Memory B cell (primary cell): ENCODE results near the gene SLC19A3.
"Not testable (repeated sequence)": the region's sequence is repeated elsewhere in the genome, so short reads cannot be mapped to it uniquely, and the experiment has no call there.

Source experiments
- ATAC-seq: fragments of 150-1000 bp; cut with Tn5 transposase; 2 replicates; pipeline ENCODE4 v1.10.0; 2021; ENCODE audit warnings: low read depth, mild to moderate bottlenecking, moderate library complexity
- DNase-seq, 2 donors: peaks; one replicate each; pipeline ENCODE4 v3.0.0; 2022; ENCODE audit warnings: low spot score in 2 of 2
- H3K27ac Mint-ChIP-seq: one replicate; pipeline ENCODE4 v1.8.0; 2022; ENCODE audit warnings: mild to moderate bottlenecking, moderate library complexity, mixed read lengths
- H3K27me3 Mint-ChIP-seq: one replicate; pipeline ENCODE4 v1.8.0; 2022; ENCODE audit warnings: mixed read lengths
- H3K36me3 Mint-ChIP-seq: one replicate; pipeline ENCODE4 v1.8.0; 2022; ENCODE audit warnings: mild to moderate bottlenecking, mixed read lengths
- H3K4me1 Mint-ChIP-seq: one replicate; pipeline ENCODE4 v1.8.0; 2022; ENCODE audit warnings: mixed read lengths
- H3K4me3 Mint-ChIP-seq: one replicate; pipeline ENCODE4 v1.8.0; 2022; ENCODE audit warnings: mild to moderate bottlenecking, moderate library complexity, mixed read lengths
- H3K9me3 Mint-ChIP-seq: one replicate; pipeline ENCODE4 v1.8.0; 2022; ENCODE audit warnings: mixed read lengths

Gene SLC19A3

DNA sequence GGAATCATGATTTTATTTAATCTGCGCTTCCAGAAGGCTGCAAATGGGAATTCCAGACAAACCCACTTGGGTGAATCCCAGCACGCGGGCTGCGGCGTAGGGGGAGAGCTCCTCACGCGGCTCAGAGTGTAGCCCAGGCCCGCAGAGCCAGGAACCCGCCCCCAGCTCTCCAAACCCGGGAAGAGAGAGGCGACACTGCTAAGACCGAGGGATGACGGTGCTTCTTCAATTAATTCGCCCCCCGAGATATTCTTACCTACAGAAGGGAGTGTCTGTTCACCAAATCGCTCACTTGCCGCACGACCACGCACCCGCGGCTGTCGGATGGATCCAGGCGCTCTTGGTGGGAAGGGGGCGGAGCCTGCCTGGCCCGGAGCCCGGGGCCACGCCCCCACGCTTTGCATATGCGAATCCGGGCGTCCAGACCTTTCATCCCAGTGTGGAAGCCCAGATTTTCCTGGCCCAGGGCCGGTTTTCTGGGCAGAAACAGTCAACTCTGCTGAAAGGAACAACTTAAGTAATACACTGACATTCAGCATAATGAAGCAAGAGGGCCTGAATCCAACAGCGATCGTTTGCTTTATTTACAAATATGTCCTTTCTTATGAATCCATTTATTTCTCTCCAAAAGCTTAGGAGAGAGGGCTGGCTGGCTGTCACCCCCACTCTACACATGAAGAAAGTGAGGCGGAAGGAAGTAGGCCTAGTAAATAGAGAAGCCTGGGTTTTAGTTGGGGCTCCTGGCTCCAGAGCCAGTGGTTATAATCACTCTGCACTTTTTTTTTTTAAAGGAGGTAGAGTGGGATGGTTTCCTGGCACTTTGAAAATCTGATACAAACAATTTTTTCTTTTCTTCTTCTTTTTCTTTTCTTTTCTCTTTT lies at the start of gene SLC19A3:
Gene SLC19A3 (minus strand): TSS at position 342 of the 881 bp plus-strand sequence. CDS start 15,710 bp downstream, outside the sequence.
- H3K9me3 Mint-ChIP-seq: no peaks in the 10 kb centered on the region
- peak within 1 kb of the TSS; percentile 8 for H3K4me3 Mint-ChIP-seq
- DNase-seq (no peak), ATAC-seq (no peak)
- peaks cover 5% of the 10 kb centered on the region for H3K27me3 Mint-ChIP-seq
- H3K27ac Mint-ChIP-seq: no peak within 1 kb of the TSS
- no peaks in the 10 kb centered on the region for H3K4me1 Mint-ChIP-seq
- no peaks in the 10 kb centered on the region for H3K36me3 Mint-ChIP-seq

DNA sequence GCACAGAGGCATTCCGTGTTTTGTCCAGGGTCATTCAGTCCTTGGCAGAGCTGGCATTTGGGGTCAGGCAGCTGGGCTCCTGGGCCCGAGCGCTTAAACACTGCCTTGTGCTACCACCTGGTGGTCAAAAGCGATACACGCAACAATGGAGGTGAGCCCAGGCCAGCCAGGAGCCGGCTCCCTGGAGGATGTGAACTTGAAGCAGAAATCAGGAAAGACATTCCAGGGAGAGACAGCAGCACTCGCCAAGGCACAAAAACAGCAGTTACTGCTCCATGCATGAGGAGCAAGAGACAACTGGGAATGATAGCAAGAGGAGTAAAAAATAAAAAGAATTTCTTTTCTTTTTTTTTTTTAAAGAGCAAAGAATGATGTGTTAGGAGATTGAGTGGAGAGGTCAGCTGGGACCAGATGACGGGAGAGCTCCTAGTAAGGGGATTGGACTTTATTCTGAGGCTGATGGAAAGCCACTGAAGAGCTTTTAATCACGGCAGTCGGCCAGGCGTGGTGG lies 48.6 kb upstream of the SLC19A3 start:
- no peak overlapping the region for H3K27ac Mint-ChIP-seq
- H3K36me3 Mint-ChIP-seq: no peaks in the 10 kb centered on the region
- ATAC-seq (peak; percentile 86), DNase-seq (peak; percentile 55 to 63)
- H3K9me3 Mint-ChIP-seq: no peaks in the 10 kb centered on the region
- peaks cover 2% of the 10 kb centered on the region for H3K27me3 Mint-ChIP-seq
- no peak overlapping the region for H3K4me3 Mint-ChIP-seq
- peaks cover 2% of the 10 kb centered on the region for H3K4me1 Mint-ChIP-seq

DNA sequence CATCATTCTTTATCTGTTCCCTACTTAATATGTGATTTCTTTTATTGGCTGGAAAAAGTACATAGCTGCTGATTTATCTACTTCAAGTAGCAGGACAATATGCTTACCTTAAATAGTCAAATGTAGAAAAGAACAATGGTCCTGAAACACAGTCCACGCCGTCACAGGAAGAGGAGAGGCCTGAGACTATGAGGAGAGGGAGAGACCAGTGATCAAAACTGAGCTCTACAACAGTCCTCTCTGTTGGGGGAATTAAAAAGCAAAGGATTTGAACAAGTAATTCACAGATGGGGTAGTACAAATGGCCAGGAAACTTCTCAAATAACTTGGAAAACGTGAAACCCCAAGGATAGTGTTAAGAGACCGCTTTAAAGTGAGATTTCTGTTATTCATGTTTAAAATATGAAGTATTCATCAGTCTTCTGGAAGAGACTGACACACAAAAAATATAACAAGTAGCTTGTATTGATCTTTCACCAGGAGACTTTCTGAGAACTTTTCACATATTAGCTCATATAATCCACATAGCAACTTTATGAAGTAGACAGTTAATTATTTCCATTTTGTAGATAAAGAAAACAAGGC lies 48.1 kb upstream of the SLC19A3 start:
- Mint-ChIP-seq H3K4me1 (peaks cover 2% of the 10 kb centered on the region), H3K27me3 (peaks cover 3% of the 10 kb centered on the region), H3K27ac (no peak overlapping the region), H3K4me3 (no peak overlapping the region), H3K36me3 (no peaks in the 10 kb centered on the region), H3K9me3 (no peaks in the 10 kb centered on the region)
- DNase-seq (no peak), ATAC-seq (no peak)

DNA sequence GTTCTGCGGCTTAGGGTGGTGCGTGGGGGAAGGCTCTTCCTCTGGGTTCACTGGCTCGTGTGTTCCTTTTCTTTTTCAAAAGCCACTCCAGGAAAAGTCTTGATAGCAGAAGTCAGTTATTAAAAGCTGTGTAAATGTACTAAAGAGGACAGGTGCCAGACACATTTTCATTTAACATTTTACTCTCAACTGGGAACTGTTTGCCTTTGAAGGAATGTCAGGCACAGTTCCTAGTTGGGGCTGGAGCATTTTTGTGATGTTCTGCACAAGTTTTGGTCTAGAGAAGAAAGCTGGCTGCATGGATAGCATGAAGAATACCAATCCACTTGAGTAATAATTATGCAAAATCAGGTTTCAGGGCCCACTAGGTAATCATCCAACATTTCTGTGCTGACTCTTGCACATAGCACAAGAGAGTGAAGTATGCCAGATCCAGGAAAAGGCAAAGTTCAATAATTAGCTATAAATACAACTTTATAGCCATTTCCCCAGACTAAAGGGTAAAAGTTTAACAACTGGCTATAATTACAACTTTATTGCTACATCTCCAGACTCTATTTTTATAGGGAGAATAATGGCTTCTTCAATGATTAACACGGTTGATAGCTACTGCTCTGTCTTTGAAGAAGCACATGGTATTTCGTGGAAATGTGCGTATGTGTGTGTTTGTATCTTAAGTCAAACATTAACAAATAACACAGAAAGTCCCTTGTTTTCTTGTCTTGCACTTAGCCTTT lies 44.1 kb upstream of the SLC19A3 start:
- no peak overlapping the region for H3K27ac Mint-ChIP-seq
- ATAC-seq: no peak
- peaks cover 12% of the 10 kb centered on the region for H3K27me3 Mint-ChIP-seq
- H3K4me3 Mint-ChIP-seq: no peak overlapping the region
- DNase-seq: no peak
- no peaks in the 10 kb centered on the region for H3K36me3 Mint-ChIP-seq
- peaks cover 2% of the 10 kb centered on the region for H3K4me1 Mint-ChIP-seq
- H3K9me3 Mint-ChIP-seq: no peaks in the 10 kb centered on the region

DNA sequence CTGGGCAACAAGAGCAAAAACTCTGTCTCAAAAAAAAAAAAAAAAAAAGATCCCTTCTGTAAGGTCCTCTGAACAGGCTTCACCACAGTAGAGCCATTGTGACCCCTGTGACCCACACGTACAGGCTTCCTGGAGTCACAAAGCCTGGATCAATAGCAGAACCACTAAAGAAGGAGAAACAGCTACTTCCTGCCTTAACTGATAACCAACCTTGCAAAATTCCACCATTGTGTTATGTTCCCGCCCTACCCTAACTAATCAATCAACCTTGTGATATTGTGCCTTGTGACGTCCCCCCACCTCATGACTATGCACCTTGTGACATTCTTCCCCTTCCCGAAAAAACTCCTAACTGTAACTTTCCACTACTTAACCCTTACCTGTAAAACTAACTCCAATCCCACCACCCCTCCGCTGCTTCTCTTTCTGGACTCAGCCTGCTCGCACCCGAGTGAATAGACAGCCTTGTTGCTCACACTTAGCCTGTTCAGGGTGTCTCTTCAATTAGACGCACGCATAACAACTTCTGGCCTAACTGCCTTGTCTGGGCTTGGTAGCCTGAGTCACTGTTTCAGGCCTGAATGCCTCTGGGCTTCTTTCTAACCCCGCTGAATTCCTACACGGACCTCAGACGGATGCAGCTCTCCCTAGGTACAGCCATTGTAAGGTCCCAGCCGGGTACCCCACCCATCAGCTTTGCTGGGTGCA lies 41.7 kb upstream of the SLC19A3 start:
- DNase-seq (no peak), ATAC-seq (no peak)
- no peaks in the 10 kb centered on the region for H3K4me1 Mint-ChIP-seq
- H3K27me3 Mint-ChIP-seq: peaks cover 10% of the 10 kb centered on the region
- no peaks in the 10 kb centered on the region for H3K9me3 Mint-ChIP-seq
- no peak overlapping the region for H3K27ac Mint-ChIP-seq
- no peak overlapping the region for H3K4me3 Mint-ChIP-seq
- no peaks in the 10 kb centered on the region for H3K36me3 Mint-ChIP-seq

DNA sequence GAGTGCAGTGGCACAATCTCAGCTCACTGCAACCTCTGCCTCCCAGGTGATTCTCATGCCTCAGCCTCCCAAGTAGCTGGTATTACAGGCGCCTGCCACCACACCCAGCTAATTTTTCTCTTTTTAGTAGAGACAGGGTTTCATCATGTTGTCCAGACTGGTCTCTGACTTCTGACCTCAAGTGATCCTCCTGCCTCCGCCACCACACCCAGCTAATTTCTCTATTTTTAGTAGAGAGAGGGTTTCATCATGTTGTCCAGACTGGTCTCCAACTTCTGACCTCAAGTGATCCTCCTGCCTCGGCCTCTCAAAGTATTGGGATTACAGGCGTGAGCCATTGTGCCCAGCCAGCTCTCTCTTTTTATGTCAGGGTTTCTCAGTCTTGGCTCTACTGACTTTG lies 38.4 kb upstream of the SLC19A3 start:
- not testable (repeated sequence) for ATAC-seq, H3K36me3 Mint-ChIP-seq, H3K4me1 Mint-ChIP-seq, H3K4me3 Mint-ChIP-seq, H3K27me3 Mint-ChIP-seq, DNase-seq, H3K9me3 Mint-ChIP-seq, H3K27ac Mint-ChIP-seq

DNA sequence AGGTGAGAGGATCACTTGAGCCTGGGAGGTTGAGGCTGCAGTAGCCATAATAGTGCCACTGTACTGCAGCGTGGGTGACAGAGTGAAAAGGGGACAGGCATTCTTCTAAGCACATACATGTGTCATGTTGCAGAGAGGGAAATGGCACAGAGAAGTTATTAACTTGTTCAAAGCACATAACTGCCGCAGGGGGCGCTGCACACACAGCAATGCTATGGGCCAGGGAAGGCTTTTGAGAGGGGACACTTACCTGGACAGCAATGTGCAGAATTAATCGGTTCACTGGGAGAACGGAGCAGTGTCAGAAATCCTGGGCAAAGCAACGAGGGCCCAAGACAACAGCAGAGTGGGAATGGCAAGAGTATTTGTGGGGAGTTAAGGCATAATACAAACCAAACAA lies 30.3 kb upstream of the SLC19A3 start:
- ATAC-seq (no peak), DNase-seq (no peak)
- Mint-ChIP-seq H3K36me3 (no peaks in the 10 kb centered on the region), H3K27me3 (peaks cover 5% of the 10 kb centered on the region), H3K4me3 (no peak overlapping the region), H3K9me3 (peaks cover 1% of the 10 kb centered on the region), H3K27ac (no peak overlapping the region), H3K4me1 (peaks cover 2% of the 10 kb centered on the region)

DNA sequence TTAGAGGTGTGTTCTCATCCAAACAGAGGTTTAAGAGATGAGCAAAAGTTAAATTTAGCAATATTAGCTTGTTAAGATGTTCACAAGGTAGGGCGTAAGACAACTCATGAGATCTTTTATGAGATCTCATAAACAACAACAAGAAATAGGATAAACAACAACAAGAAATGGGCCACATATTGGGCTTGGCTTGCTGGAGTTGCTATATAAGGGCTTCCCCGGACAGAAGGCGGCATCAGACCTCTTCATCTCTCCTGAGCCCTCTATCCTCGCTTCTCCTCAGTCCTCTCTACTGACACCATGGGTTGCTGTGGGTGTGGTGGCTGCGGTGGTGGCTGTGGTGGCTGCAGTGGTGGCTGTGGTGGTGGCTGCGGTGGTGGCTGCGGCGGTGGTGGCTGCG lies 27.8 kb upstream of the SLC19A3 start, which contains the start of gene SCYGR8:
Gene SCYGR8 (plus strand): TSS at position 301 of the 400 bp plus-strand sequence. CDS start 0 bp downstream, at position 301.
- Mint-ChIP-seq H3K36me3 (no peaks in the 10 kb centered on the region), H3K9me3 (peaks cover 1% of the 10 kb centered on the region), H3K4me1 (peaks cover 2% of the 10 kb centered on the region), H3K4me3 (no peak within 1 kb of the TSS), H3K27me3 (peaks cover 5% of the 10 kb centered on the region), H3K27ac (no peak within 1 kb of the TSS)
- ATAC-seq: no peak
- DNase-seq: no peak

DNA sequence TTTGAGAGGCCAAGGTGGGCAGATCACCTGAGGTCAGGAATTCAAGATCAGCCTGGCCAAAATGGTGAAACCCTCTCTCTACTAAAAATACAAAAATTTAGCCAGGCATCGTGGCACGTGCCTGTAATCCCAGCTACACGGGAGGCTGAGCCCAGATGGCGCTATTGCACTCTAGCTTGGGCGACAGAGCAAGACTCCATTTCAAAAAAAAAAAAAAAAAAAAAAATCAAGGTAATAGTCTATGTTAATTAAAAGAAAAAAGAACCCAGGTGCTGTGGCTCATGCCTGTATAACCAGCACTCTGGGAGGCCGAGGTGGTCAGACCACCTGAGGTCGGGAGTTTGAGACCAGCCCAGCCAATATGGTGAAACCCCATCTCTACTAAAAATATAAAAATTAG lies 22.9 kb upstream of the SLC19A3 start:
- not testable (repeated sequence) for H3K4me1 Mint-ChIP-seq, DNase-seq, H3K36me3 Mint-ChIP-seq, ATAC-seq, H3K9me3 Mint-ChIP-seq, H3K4me3 Mint-ChIP-seq, H3K27me3 Mint-ChIP-seq, H3K27ac Mint-ChIP-seq

DNA sequence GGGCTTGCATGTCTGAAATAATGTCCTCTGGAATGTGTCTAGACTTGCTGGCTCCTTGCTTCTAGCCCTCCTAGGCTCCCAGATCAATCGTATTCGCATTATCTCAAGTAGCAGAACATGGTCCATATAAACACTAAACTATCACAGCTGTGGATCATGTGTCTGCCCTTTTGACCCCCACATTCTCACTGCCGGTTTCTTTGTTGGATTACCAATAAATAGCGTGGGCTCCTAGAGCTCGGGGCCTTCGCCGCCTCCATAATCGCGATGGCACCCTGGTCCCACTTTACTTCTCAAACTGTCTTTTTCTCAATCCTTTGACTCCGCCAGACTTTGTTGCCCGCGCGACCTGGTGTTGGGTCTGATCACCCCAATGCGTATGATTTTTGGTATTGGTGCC lies 21.5 kb upstream of the SLC19A3 start:
- Mint-ChIP-seq H3K27me3 (peaks cover 2% of the 10 kb centered on the region), H3K4me3 (no peak overlapping the region), H3K36me3 (no peaks in the 10 kb centered on the region), H3K27ac (no peak overlapping the region), H3K9me3 (no peaks in the 10 kb centered on the region), H3K4me1 (no peaks in the 10 kb centered on the region)
- DNase-seq: no peak
- ATAC-seq: no peak

DNA sequence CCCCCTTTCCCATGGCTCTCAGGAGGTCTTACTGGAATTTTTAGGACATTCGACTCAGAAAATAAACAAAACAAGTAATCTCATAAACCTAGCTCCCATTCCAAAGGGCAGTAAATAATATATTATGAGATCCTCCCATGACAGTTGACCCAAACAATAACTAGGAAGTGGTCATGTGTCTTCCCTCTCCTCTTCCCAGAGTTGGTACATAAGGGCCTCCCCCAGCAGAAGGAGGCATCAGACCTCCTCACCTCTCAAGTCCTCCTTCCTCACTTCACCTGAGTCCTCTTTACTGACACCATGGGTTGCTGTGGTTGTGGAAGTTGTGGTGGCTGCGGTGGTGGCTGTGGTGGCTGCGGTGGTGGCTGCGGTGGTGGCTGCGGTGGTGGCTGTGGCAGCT lies 10.2 kb upstream of the SLC19A3 start, which contains the start of gene SCYGR7:
Gene SCYGR7 (plus strand): TSS at position 301 of the 400 bp plus-strand sequence. CDS start 0 bp downstream, at position 301.
- no peaks in the 10 kb centered on the region for H3K9me3 Mint-ChIP-seq
- ATAC-seq (no peak), DNase-seq (no peak)
- H3K27ac Mint-ChIP-seq: no peak within 1 kb of the TSS
- H3K4me1 Mint-ChIP-seq: no peaks in the 10 kb centered on the region
- H3K27me3 Mint-ChIP-seq: peaks cover 1% of the 10 kb centered on the region
- H3K36me3 Mint-ChIP-seq: no peaks in the 10 kb centered on the region
- H3K4me3 Mint-ChIP-seq: no peak within 1 kb of the TSS

DNA sequence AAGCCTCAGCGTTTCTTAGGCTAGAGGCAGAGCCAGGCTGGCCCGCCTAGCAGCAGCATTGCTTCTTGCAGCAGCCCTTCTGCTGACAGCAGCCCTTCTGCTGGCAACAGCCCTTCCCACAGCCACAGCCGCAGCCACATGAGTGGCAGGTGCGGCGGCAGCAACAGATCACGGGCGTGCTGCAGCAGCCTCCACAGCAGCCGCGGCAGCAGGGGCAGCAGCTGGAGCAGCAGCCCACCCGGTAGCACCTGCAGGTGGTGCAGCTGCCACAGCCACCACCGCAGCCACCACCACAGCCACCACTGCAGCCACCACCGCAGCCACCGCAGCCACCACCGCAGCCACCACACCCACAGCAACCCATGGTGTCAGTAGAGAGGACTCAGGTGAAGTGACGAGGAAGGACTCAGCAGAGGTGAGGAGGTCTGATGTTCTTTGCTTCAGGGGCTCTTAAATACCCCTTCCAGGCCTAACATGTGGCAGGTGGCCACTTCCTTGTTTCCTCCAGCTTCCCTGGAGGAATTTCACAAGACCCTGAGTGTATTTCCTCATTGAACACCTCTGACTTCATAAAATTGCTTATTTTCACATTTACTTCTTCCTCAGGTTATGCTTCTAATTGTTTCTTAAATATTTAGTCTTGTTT lies 6.7 kb upstream of the SLC19A3 start, which contains the start of gene SCYGR6:
Gene SCYGR6 (minus strand): TSS at position 364 of the 646 bp plus-strand sequence. CDS start 0 bp downstream, at position 364.
- ATAC-seq (no peak), DNase-seq (no peak)
- no peaks in the 10 kb centered on the region for H3K9me3 Mint-ChIP-seq
- H3K4me3 Mint-ChIP-seq: no peak within 1 kb of the TSS
- H3K36me3 Mint-ChIP-seq: no peaks in the 10 kb centered on the region
- H3K27me3 Mint-ChIP-seq: peaks cover 3% of the 10 kb centered on the region
- no peaks in the 10 kb centered on the region for H3K4me1 Mint-ChIP-seq
- no peak within 1 kb of the TSS for H3K27ac Mint-ChIP-seq

DNA sequence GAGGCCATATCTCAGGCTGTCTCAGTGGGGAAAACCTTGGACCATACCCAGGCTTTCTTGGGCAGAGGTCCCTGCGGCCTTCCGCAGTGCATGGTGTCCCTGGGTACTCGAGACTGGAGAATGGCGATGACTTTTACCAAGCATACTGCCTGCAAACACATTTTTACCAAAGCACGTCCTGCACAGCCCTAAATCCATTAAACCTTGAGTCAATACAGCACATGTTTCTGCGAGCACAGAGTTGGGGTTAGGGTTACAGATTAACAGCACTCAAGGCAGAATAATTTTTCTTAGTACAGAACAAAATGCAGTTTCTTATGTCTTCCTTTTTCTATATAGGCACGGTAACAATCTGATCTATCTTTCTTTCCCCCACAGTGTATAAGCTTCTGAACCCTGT lies 5.0 kb upstream of the SLC19A3 start:
- H3K27ac Mint-ChIP-seq, H3K36me3 Mint-ChIP-seq, H3K4me3 Mint-ChIP-seq, DNase-seq, ATAC-seq, H3K4me1 Mint-ChIP-seq, H3K27me3 Mint-ChIP-seq, H3K9me3 Mint-ChIP-seq: not testable (repeated sequence)
